ENCODE measurements around the gene PRPS1. TPM values are rescaled to one million over a fixed set of nuclear protein-coding genes. Genes with fewer than 3 reads are reported as not detected.

PRPS1 gene
- total RNA-seq, 1 experiment from 2014 or later: 126 TPM

DNA sequence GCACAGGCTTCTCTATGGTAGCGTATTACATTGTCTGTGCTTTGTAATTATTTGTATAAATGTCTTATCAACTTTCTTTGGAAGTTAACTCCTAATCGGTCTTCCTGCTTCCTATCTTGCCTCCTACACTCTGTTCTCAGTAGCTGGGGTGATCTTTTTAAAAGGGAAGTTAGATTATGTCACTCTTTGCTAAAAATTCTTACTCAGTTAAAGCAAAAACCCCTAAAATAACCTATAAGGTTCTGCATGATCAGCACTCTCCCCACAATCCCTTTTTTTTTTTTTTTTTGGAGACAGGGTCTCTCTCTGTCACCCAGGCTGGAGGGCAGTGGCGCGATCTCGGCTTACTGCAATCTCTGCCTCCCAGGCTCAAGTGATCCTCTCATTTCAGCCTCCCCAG, 2.6 kb upstream of the PRPS1 start (continued):
- TF ChIP-seq CTCF (IDR thresholded peaks at IDR 0.05) (no peak), PREB (CRISPR knock-in tag; IDR thresholded peaks at IDR 0.05; ENCODE audit: borderline replicate concordance) (no peak), CBFB (CRISPR knock-in tag; IDR thresholded peaks at IDR 0.05; ENCODE audit: low read depth) (no peak)

GRCh38 chrX:107626481-107626880, 1.8 kb upstream of the PRPS1 start:
- no peak overlapping the region; the same call in 1 of the 2 replicates for H3K27ac Mint-ChIP-seq
- no peaks in the 10 kb centered on the region for H3K36me3 Mint-ChIP-seq
- TF ChIP-seq AR (CRISPR knock-in tag; IDR thresholded peaks at IDR 0.05) (no peak), FOXK1 (CRISPR knock-in tag; IDR thresholded peaks at IDR 0.05) (no peak), GABPB1 (CRISPR knock-in tag; IDR thresholded peaks at IDR 0.05) (no peak), PRRX2 (CRISPR knock-in tag; IDR thresholded peaks at IDR 0.05) (no peak), NFE2L1 (CRISPR knock-in tag; IDR thresholded peaks at IDR 0.05) (no peak), ZBTB21 (CRISPR knock-in tag; IDR thresholded peaks at IDR 0.05; ENCODE audit: borderline replicate concordance) (no peak), GRHL2 (CRISPR knock-in tag; IDR thresholded peaks at IDR 0.05; ENCODE audit: insufficient replicate concordance, severe bottlenecking) (no peak), MYBL2 (CRISPR knock-in tag; IDR thresholded peaks at IDR 0.05) (no peak), NR1H2 (CRISPR knock-in tag; IDR thresholded peaks at IDR 0.05) (no peak), ERG (CRISPR knock-in tag; IDR thresholded peaks at IDR 0.05) (no peak), EMX1 (CRISPR knock-in tag; IDR thresholded peaks at IDR 0.05) (no peak), ZNF423 (CRISPR knock-in tag; IDR thresholded peaks at IDR 0.05) (no peak), ZNF416 (CRISPR knock-in tag; IDR thresholded peaks at IDR 0.05) (no peak), ATF1 (CRISPR knock-in tag; IDR thresholded peaks at IDR 0.05) (no peak), ZNF671 (CRISPR knock-in tag; IDR thresholded peaks at IDR 0.05) (no peak), ZNF281 (CRISPR knock-in tag; IDR thresholded peaks at IDR 0.05) (no peak), ETV6 (CRISPR knock-in tag; IDR thresholded peaks at IDR 0.05) (no peak)
- TF ChIP-seq, protein P1, sequence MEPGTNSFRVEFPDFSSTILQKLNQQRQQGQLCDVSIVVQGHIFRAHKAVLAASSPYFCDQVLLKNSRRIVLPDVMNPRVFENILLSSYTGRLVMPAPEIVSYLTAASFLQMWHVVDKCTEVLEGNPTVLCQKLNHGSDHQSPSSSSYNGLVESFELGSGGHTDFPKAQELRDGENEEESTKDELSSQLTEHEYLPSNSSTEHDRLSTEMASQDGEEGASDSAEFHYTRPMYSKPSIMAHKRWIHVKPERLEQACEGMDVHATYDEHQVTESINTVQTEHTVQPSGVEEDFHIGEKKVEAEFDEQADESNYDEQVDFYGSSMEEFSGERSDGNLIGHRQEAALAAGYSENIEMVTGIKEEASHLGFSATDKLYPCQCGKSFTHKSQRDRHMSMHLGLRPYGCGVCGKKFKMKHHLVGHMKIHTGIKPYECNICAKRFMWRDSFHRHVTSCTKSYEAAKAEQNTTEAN (CRISPR knock-in tag; IDR thresholded peaks at IDR 0.05): no peak
- TF ChIP-seq, protein P2, sequence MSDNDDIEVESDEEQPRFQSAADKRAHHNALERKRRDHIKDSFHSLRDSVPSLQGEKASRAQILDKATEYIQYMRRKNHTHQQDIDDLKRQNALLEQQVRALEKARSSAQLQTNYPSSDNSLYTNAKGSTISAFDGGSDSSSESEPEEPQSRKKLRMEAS (CRISPR knock-in tag; IDR thresholded peaks at IDR 0.05): no peak
- no peak for ATAC-seq
- POLR2A ChIA-PET: no interaction called here
- H3K27me3 Mint-ChIP-seq (ENCODE audit: low read depth): no peaks in the 10 kb centered on the region; the same call in 1 of the 2 replicates
- no peak overlapping the region for H3K4me3 Mint-ChIP-seq
- H3K4me1 Mint-ChIP-seq: peaks cover 24% of the 10 kb centered on the region
- CTCF ChIA-PET: no interaction called here
- peaks cover 6% of the 10 kb centered on the region; the same call in 1 of the 2 replicates for H3K9me3 Mint-ChIP-seq
- no peak for DNase-seq (ENCODE audit: low spot score)
